HepG2 (cell line): ENCODE data around the gene ICAM5. TPM values are rescaled to one million over a fixed set of nuclear protein-coding genes. Genes with fewer than 3 reads are reported as not detected.

Source experiments
- DMAP1 ChIP-seq: IDR thresholded peaks from 2 replicates; pipeline ENCODE4 v1.6.1; 2016
- GFI1 ChIP-seq: sonication (generic); formaldehyde crosslinking; IDR thresholded peaks from 2 replicates; pipeline ENCODE4 v1.5.0; 2020; ENCODE audit warnings: missing genetic modification reagents, mild to moderate bottlenecking, borderline replicate concordance
- KDM6A ChIP-seq: IDR thresholded peaks from 2 replicates; pipeline ENCODE4 v1.6.1; 2016; ENCODE audit warnings: low read depth
- MAF1 ChIP-seq: sonication (generic); formaldehyde crosslinking; IDR thresholded peaks from 2 replicates; pipeline ENCODE4 v1.5.0; 2020; ENCODE audit warnings: missing genetic modification reagents, borderline replicate concordance
- MAFG ChIP-seq: sonication (generic); formaldehyde crosslinking; IDR thresholded peaks from 2 replicates; pipeline ENCODE4 v1.5.1; 2020; ENCODE audit warnings: mild to moderate bottlenecking, missing genetic modification reagents
- MEIS1 ChIP-seq: sonication (generic); formaldehyde crosslinking; IDR thresholded peaks from 2 replicates; pipeline ENCODE4 v1.9.0; 2021; ENCODE audit warnings: mild to moderate bottlenecking, missing genetic modification reagents, moderate library complexity, borderline replicate concordance
- NR2C2 ChIP-seq: sonication (generic); formaldehyde crosslinking; IDR thresholded peaks from 2 replicates; pipeline ENCODE4 v1.4.0; 2020; ENCODE audit warnings: missing genetic modification reagents, mild to moderate bottlenecking, moderate library complexity, borderline replicate concordance
- SALL1 ChIP-seq: sonication (generic); formaldehyde crosslinking; IDR thresholded peaks from 2 replicates; pipeline ENCODE4 v1.8.0; 2022; ENCODE audit warnings: mild to moderate bottlenecking, missing genetic modification reagents
- ZNF234 ChIP-seq: sonication (generic); formaldehyde crosslinking; conservative IDR thresholded peaks from 2 replicates; pipeline ENCODE4 v1.5.1; 2020; ENCODE audit warnings: mild to moderate bottlenecking, missing genetic modification reagents
- ZNF337 ChIP-seq: sonication (generic); formaldehyde crosslinking; IDR thresholded peaks from 2 replicates; pipeline ENCODE4 v1.5.1; 2020; ENCODE audit warnings: missing genetic modification reagents, low read depth, mild to moderate bottlenecking, borderline replicate concordance
- ZNF569 ChIP-seq: sonication (generic); formaldehyde crosslinking; IDR thresholded peaks from 2 replicates; pipeline ENCODE4 v1.5.0; 2020; ENCODE audit warnings: mild to moderate bottlenecking, missing genetic modification reagents, moderate library complexity, borderline replicate concordance
- ZNF619 ChIP-seq: sonication (generic); formaldehyde crosslinking; IDR thresholded peaks from 2 replicates; pipeline ENCODE4 v1.4.0; 2020; ENCODE audit warnings: mild to moderate bottlenecking, missing genetic modification reagents
- polyA plus RNA-seq, 8 experiments: library from polyadenylated mRNA; depleted of rRNA in 3 of 8; stranded (reverse) in 7 of 8; unstranded in 1 of 8; fragments of >200 nt; fragmentation: Illumina TruSeq in 4 of 8; extraction: Trizol in 4 of 8; gene quantifications; 2 replicates each; pipeline versions ENCODE4 v1.2.1 to v1.2.3, GENCODE V29; 2011 to 2016; ENCODE audit warnings: low read depth in 4 of 8, missing spikeins in 1 of 8, mixed read lengths in 1 of 8; ENCODE audit not compliant: insufficient read depth in 1 of 8
- total RNA-seq, 5 experiments: library from RNA; depleted of rRNA; stranded (reverse); fragments of >200 nt; fragmentation: Illumina TruSeq; extraction: Trizol; gene quantifications; 2 replicates each; pipeline ENCODE4 v1.2.3, GENCODE V29; 2016; ENCODE audit warnings: low read depth in 1 of 5
- TF ChIP-seq, protein P1 (sequence below): IDR thresholded peaks from 2 replicates; pipeline ENCODE4 v1.4.0; 2020; ENCODE audit warnings: mild to moderate bottlenecking, missing genetic modification reagents
- TF ChIP-seq, protein P2 (sequence below): sonication (generic); formaldehyde crosslinking; IDR thresholded peaks from 2 replicates; pipeline ENCODE4 v1.4.0; 2020; ENCODE audit warnings: missing genetic modification reagents
- TF ChIP-seq, protein P3 (sequence below), 2 experiments: fragments of 450-650 bp in 1 of 2; sonication (generic) in 1 of 2; formaldehyde crosslinking; IDR thresholded peaks; 2 replicates each; pipeline versions ENCODE4 v1.5.0 to v1.8.0; 2020 to 2022; ENCODE audit warnings: mild to moderate bottlenecking in 1 of 2, missing genetic modification reagents in 1 of 2
- TF ChIP-seq, protein P4 (sequence below): sonication (generic); formaldehyde crosslinking; IDR thresholded peaks from 2 replicates; pipeline ENCODE4 v1.8.1; 2022; ENCODE audit warnings: mild to moderate bottlenecking, missing genetic modification reagents

ICAM5 gene
- total and polyA plus RNA-seq, 2 of the 13 experiments (the other 11 are each of a cell fraction or from before 2014, with no cell fraction given) = 0.46 to 1.6 TPM

GRCh38 chr19:10332965-10333757 lies 43.4 kb downstream of the ICAM5 start, which contains the start of gene RAVER1 (continued):
- TF ChIP-seq MAF1 (0 out of 2 replicates have a peak, but pooled peaks have one; percentile 77), KDM6A (no peak; the same call in 1 of the 2 replicates), MEIS1 (CRISPR knock-in tag) (peak; percentile 84; the same call in 1 of the 2 replicates), NR2C2 (CRISPR knock-in tag) (peak; percentile 64; the same call in 1 of the 2 replicates), DMAP1 (CRISPR knock-in tag) (peak; percentile 90), SALL1 (CRISPR knock-in tag) (peak; percentile 71; the same call in 1 of the 2 replicates), ZNF337 (CRISPR knock-in tag) (peak; percentile 28; the same call in 1 of the 2 replicates), ZNF619 (peak; percentile 21; the same call in 1 of the 2 replicates), MAFG (CRISPR knock-in tag) (no peak), ZNF569 (CRISPR knock-in tag) (0 out of 2 replicates have a peak, but pooled peaks have one; percentile 8), GFI1 (CRISPR knock-in tag) (peak; percentile 52; the same call in 1 of the 2 replicates), ZNF234 (CRISPR knock-in tag) (peak; percentile 44; the same call in 1 of the 2 replicates)
- TF ChIP-seq, protein P1, sequence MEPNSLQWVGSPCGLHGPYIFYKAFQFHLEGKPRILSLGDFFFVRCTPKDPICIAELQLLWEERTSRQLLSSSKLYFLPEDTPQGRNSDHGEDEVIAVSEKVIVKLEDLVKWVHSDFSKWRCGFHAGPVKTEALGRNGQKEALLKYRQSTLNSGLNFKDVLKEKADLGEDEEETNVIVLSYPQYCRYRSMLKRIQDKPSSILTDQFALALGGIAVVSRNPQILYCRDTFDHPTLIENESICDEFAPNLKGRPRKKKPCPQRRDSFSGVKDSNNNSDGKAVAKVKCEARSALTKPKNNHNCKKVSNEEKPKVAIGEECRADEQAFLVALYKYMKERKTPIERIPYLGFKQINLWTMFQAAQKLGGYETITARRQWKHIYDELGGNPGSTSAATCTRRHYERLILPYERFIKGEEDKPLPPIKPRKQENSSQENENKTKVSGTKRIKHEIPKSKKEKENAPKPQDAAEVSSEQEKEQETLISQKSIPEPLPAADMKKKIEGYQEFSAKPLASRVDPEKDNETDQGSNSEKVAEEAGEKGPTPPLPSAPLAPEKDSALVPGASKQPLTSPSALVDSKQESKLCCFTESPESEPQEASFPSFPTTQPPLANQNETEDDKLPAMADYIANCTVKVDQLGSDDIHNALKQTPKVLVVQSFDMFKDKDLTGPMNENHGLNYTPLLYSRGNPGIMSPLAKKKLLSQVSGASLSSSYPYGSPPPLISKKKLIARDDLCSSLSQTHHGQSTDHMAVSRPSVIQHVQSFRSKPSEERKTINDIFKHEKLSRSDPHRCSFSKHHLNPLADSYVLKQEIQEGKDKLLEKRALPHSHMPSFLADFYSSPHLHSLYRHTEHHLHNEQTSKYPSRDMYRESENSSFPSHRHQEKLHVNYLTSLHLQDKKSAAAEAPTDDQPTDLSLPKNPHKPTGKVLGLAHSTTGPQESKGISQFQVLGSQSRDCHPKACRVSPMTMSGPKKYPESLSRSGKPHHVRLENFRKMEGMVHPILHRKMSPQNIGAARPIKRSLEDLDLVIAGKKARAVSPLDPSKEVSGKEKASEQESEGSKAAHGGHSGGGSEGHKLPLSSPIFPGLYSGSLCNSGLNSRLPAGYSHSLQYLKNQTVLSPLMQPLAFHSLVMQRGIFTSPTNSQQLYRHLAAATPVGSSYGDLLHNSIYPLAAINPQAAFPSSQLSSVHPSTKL = peak; percentile 6; the same call in 1 of the 2 replicates
- TF ChIP-seq, protein P2, sequence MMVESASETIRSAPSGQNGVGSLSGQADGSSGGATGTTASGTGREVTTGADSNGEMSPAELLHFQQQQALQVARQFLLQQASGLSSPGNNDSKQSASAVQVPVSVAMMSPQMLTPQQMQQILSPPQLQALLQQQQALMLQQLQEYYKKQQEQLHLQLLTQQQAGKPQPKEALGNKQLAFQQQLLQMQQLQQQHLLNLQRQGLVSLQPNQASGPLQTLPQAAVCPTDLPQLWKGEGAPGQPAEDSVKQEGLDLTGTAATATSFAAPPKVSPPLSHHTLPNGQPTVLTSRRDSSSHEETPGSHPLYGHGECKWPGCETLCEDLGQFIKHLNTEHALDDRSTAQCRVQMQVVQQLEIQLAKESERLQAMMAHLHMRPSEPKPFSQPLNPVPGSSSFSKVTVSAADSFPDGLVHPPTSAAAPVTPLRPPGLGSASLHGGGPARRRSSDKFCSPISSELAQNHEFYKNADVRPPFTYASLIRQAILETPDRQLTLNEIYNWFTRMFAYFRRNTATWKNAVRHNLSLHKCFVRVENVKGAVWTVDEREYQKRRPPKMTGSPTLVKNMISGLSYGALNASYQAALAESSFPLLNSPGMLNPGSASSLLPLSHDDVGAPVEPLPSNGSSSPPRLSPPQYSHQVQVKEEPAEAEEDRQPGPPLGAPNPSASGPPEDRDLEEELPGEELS (CRISPR knock-in tag) = no peak
- TF ChIP-seq, protein P3, sequence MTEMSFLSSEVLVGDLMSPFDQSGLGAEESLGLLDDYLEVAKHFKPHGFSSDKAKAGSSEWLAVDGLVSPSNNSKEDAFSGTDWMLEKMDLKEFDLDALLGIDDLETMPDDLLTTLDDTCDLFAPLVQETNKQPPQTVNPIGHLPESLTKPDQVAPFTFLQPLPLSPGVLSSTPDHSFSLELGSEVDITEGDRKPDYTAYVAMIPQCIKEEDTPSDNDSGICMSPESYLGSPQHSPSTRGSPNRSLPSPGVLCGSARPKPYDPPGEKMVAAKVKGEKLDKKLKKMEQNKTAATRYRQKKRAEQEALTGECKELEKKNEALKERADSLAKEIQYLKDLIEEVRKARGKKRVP (CRISPR knock-in tag; IDR thresholded peaks at IDR 0.05) = peak in 1 of 2 experiments; percentile 28; a peak in 1 of 4 replicates
- TF ChIP-seq, protein P4, sequence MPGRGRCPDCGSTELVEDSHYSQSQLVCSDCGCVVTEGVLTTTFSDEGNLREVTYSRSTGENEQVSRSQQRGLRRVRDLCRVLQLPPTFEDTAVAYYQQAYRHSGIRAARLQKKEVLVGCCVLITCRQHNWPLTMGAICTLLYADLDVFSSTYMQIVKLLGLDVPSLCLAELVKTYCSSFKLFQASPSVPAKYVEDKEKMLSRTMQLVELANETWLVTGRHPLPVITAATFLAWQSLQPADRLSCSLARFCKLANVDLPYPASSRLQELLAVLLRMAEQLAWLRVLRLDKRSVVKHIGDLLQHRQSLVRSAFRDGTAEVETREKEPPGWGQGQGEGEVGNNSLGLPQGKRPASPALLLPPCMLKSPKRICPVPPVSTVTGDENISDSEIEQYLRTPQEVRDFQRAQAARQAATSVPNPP (CRISPR knock-in tag) = no peak
